ENCODE data around the gene PSMB10.

The PSMB10 gene

DNA sequence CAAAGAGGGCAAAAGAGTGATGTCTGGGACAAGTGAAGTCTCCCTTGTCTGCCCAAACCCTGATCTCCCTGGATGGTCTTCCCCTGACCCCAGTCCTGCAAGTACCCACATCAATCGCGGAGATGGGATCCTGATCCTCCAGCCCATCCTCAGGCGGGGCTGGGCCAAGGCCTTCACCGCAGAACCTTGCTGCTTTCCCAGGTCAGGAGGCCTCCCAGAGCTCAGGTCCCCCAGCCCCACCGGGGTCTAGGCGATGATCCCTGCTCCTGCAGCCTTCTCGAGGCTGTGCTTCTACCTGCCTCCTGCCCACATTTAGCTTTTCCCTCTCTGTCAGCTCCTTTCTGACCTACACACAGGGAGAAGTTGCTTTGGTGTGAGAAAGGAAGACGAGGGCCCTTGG, 25.5 kb upstream of the PSMB10 start:
- no peaks in the 10 kb centered on the region for H4K20me1 ChIP-seq (ENCODE audit: insufficient read depth, low read length, poor library complexity, severe bottlenecking)
- H3K79me2 ChIP-seq (ENCODE audit: insufficient read depth, low read length) = no peaks in the 10 kb centered on the region
- H3K4me3 ChIP-seq (ENCODE audit: low read length, poor library complexity, severe bottlenecking) = no peak overlapping the region
- H3K27me3 ChIP-seq (ENCODE audit: insufficient read depth, low read length, poor library complexity, severe bottlenecking) = no peaks in the 10 kb centered on the region
- no peak overlapping the region for H2AFZ ChIP-seq (ENCODE audit: low read length)
- peaks cover 3% of the 10 kb centered on the region for H3K4me1 ChIP-seq (ENCODE audit: insufficient read depth, low read length, poor library complexity, severe bottlenecking)
- TF ChIP-seq, protein P1, sequence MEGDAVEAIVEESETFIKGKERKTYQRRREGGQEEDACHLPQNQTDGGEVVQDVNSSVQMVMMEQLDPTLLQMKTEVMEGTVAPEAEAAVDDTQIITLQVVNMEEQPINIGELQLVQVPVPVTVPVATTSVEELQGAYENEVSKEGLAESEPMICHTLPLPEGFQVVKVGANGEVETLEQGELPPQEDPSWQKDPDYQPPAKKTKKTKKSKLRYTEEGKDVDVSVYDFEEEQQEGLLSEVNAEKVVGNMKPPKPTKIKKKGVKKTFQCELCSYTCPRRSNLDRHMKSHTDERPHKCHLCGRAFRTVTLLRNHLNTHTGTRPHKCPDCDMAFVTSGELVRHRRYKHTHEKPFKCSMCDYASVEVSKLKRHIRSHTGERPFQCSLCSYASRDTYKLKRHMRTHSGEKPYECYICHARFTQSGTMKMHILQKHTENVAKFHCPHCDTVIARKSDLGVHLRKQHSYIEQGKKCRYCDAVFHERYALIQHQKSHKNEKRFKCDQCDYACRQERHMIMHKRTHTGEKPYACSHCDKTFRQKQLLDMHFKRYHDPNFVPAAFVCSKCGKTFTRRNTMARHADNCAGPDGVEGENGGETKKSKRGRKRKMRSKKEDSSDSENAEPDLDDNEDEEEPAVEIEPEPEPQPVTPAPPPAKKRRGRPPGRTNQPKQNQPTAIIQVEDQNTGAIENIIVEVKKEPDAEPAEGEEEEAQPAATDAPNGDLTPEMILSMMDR (conservative IDR thresholded peaks at IDR 0.05; ENCODE audit: low read length) = no peak
- TF ChIP-seq EZH2phosphoT487 (IDR thresholded peaks at IDR 0.05; ENCODE audit: borderline replicate concordance) = no peak
- no peaks in the 10 kb centered on the region for H3K9me3 ChIP-seq (ENCODE audit: insufficient read depth, low read depth, low read length)
- no peak overlapping the region for H3K9ac ChIP-seq (ENCODE audit: low read depth, low read length, poor library complexity, severe bottlenecking)
- H3K4me2 ChIP-seq (ENCODE audit: low read depth, low read length, poor library complexity, severe bottlenecking) = no peak overlapping the region
- no peaks in the 10 kb centered on the region for H3K9me2 ChIP-seq (replicated peaks; ENCODE audit: low read depth, low read length)
- H3F3A ChIP-seq (ENCODE audit: low read depth) = no peaks in the 10 kb centered on the region
- H3K36me3 ChIP-seq (ENCODE audit: insufficient read depth, low read length) = no peaks in the 10 kb centered on the region

DNA sequence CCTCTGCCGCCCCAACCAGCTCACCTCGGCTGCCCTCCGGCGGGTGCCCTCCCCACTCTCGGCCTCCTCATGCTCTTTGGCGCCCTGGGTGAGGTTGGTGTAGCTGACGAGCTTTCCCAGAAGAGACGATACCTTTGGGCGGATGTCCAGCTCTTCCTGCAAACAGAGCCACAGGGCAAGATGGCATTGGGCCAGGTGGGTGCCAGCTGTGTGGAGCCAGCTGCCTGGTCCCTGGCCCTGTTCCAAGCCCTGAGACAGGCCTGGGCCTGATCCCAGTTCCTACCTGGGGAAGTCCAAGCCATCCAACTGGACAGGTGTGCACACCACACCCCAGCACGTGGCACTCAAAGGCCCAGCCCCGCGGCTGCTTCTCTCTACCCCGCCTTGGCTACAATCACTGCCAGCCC, 24.9 kb upstream of the PSMB10 start:
- Histone ChIP-seq H3K4me3 (ENCODE audit: low read length, poor library complexity, severe bottlenecking) (no peak overlapping the region), H3K36me3 (ENCODE audit: insufficient read depth, low read length) (no peaks in the 10 kb centered on the region), H2AFZ (ENCODE audit: low read length) (no peak overlapping the region), H3F3A (ENCODE audit: low read depth) (no peaks in the 10 kb centered on the region), H3K9me3 (ENCODE audit: insufficient read depth, low read depth, low read length) (no peaks in the 10 kb centered on the region), H3K79me2 (ENCODE audit: insufficient read depth, low read length) (no peaks in the 10 kb centered on the region), H3K27me3 (ENCODE audit: insufficient read depth, low read length, poor library complexity, severe bottlenecking) (no peaks in the 10 kb centered on the region), H4K20me1 (ENCODE audit: insufficient read depth, low read length, poor library complexity, severe bottlenecking) (no peaks in the 10 kb centered on the region), H3K9me2 (replicated peaks; ENCODE audit: low read depth, low read length) (no peaks in the 10 kb centered on the region), H3K4me1 (ENCODE audit: insufficient read depth, low read length, poor library complexity, severe bottlenecking) (no peaks in the 10 kb centered on the region), H3K4me2 (ENCODE audit: low read depth, low read length, poor library complexity, severe bottlenecking) (no peak overlapping the region), H3K9ac (ENCODE audit: low read depth, low read length, poor library complexity, severe bottlenecking) (no peak overlapping the region)
- no peak for TF ChIP-seq EZH2phosphoT487 (IDR thresholded peaks at IDR 0.05; ENCODE audit: borderline replicate concordance)
- TF ChIP-seq, protein P1 (conservative IDR thresholded peaks at IDR 0.05; ENCODE audit: low read length) = no peak

DNA sequence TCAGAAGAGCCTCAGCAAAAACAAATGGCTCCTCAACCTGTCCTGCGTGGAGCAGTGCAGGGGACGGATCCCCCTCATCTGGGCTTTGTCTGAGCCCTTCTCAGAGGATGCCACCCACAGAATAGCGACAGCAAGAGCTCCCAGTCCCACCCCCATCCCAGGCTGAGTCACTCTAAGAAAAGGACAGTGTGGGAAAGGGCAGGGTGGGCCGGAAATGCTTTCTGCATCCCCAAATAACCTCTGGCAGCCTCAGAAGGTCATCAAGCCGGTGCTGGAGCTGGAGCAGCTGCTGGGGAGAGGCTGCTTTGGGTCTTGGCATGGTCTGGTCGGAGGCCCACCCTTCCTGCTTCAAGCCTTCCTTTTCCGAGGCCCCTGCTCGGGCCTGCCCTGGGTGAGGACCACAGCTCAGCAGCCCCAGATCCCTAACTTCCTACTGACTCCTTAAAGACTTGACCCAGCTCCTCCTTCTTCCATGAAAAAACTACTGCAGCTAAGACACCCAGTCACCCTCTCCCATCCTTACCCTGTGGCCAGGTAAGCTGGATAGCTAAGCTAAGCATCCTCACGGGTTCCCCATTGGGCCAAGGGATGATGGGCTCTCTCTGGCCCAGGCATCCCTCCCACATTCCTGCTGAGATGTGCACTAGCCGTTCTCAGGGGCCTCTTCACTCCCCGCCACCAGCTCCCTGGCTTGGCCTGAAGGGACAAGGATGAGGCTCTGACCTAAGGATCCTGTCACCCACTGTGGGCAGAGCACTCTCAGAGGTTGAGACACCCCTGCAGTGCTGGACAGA, 23.1 kb upstream of the PSMB10 start:
- no peaks in the 10 kb centered on the region for H3K79me2 ChIP-seq (ENCODE audit: insufficient read depth, low read length)
- H3K36me3 ChIP-seq (ENCODE audit: insufficient read depth, low read length) = no peaks in the 10 kb centered on the region
- no peaks in the 10 kb centered on the region for H3K9me2 ChIP-seq (replicated peaks; ENCODE audit: low read depth, low read length)
- no peaks in the 10 kb centered on the region for H3K9me3 ChIP-seq (ENCODE audit: insufficient read depth, low read depth, low read length)
- H4K20me1 ChIP-seq (ENCODE audit: insufficient read depth, low read length, poor library complexity, severe bottlenecking) = no peaks in the 10 kb centered on the region
- no peak overlapping the region for H2AFZ ChIP-seq (ENCODE audit: low read length)
- H3F3A ChIP-seq (ENCODE audit: low read depth) = no peaks in the 10 kb centered on the region
- TF ChIP-seq EZH2phosphoT487 (IDR thresholded peaks at IDR 0.05; ENCODE audit: borderline replicate concordance) = no peak
- TF ChIP-seq, protein P1 (conservative IDR thresholded peaks at IDR 0.05; ENCODE audit: low read length) = no peak
- no peak overlapping the region for H3K9ac ChIP-seq (ENCODE audit: low read depth, low read length, poor library complexity, severe bottlenecking)
- H3K4me2 ChIP-seq (ENCODE audit: low read depth, low read length, poor library complexity, severe bottlenecking) = no peak overlapping the region
- no peak overlapping the region for H3K4me3 ChIP-seq (ENCODE audit: low read length, poor library complexity, severe bottlenecking)
- no peaks in the 10 kb centered on the region for H3K27me3 ChIP-seq (ENCODE audit: insufficient read depth, low read length, poor library complexity, severe bottlenecking)
- H3K4me1 ChIP-seq (ENCODE audit: insufficient read depth, low read length, poor library complexity, severe bottlenecking) = no peaks in the 10 kb centered on the region

Measured in Loucy (cell line).